Natural killer cell (primary cell): Measurements from ENCODE around the gene MMP28. TPM values are rescaled to one million over a fixed set of nuclear protein-coding genes. Genes with fewer than 3 reads are reported as not detected.

Experiments used
- ATAC-seq, 3 donors: fragments of 150-1000 bp in 2 of 3; fragments of 200-7000 bp in 1 of 3; cut with Tn5 transposase; 1 replicate in 1 of 3; 2 replicates in 2 of 3; pipeline ENCODE4 v1.10.0; 2021; ENCODE audit warnings: mild to moderate bottlenecking in 2 of 3, moderate library complexity in 2 of 3
- DNase-seq, 2 donors: peaks; one replicate each; pipeline versions ENCODE4 v3.0.0 to v3.0.0-alpha.2; 2013 to 2021; ENCODE audit warnings: mixed read lengths in 1 of 2
- H3K27ac ChIP-seq: one replicate; pipeline ENCODE4 v1.5.1; 2013; ENCODE audit warnings: mild to moderate bottlenecking, low read length
- H3K27me3 ChIP-seq: one replicate; pipeline ENCODE4 v1.6.1; 2013; ENCODE audit warnings: low read length; ENCODE audit not compliant: control insufficient read depth, insufficient read depth
- H3K36me3 ChIP-seq: one replicate; pipeline ENCODE4 v1.6.1; 2013; ENCODE audit warnings: low read length; ENCODE audit not compliant: control insufficient read depth, insufficient read depth
- H3K4me1 ChIP-seq: one replicate; pipeline ENCODE4 v1.6.1; 2013; ENCODE audit warnings: low read length; ENCODE audit not compliant: control insufficient read depth, insufficient read depth
- H3K4me3 ChIP-seq: one replicate; pipeline ENCODE4 v1.5.1; 2013; ENCODE audit warnings: low read length
- H3K9me3 ChIP-seq: one replicate; pipeline ENCODE4 v1.6.1; 2013; ENCODE audit warnings: low read length; ENCODE audit not compliant: control insufficient read depth, insufficient read depth
- H3K27ac Mint-ChIP-seq, 2 donors: one replicate each; pipeline ENCODE4 v1.8.0; 2022; ENCODE audit warnings: mild to moderate bottlenecking in 2 of 2, mixed read lengths in 2 of 2, moderate library complexity in 1 of 2
- H3K27me3 Mint-ChIP-seq, 2 donors: one replicate each; pipeline ENCODE4 v1.8.0; 2022; ENCODE audit warnings: low read depth in 2 of 2, mixed read lengths in 2 of 2
- H3K36me3 Mint-ChIP-seq: one replicate; pipeline ENCODE4 v1.8.0; 2022; ENCODE audit warnings: mixed read lengths
- H3K4me1 Mint-ChIP-seq, 2 donors: one replicate each; pipeline ENCODE4 v1.8.0; 2022; ENCODE audit warnings: mixed read lengths in 2 of 2
- H3K4me3 Mint-ChIP-seq: one replicate; pipeline ENCODE4 v1.8.0; 2022; ENCODE audit warnings: mild to moderate bottlenecking, moderate library complexity, mixed read lengths
- H3K9me3 Mint-ChIP-seq, 2 donors: one replicate each; pipeline ENCODE4 v1.8.0; 2022; ENCODE audit warnings: mixed read lengths in 2 of 2
- WGBS: methylation state at CpG from one replicate; pipeline ENCODE4 v1.1.7; 2013; ENCODE audit warnings: missing lambda C conversion rate; ENCODE audit not compliant: insufficient coverage; 5-methylcytosine and 5-hydroxymethylcytosine counted together
- intact Hi-C: fragments of 100-400 bp; cut with micrococcal nuclease; formaldehyde crosslinking; loops from one replicate; pipeline ENCODE4 v1.14.2; 2022
- total RNA-seq, 4 donors: library from RNA; stranded (reverse); fragments of 120-200 nt in 1 of 4; gene quantifications; one replicate each; pipeline versions ENCODE4 v1.2.3 to v1.2.4, GENCODE V29; 2013 to 2022
- TF ChIP-seq, protein P1 (sequence below): fragments of 200-600 bp; IDR thresholded peaks from one replicate; pipeline ENCODE4 v1.8.0; 2022; ENCODE audit warnings: antibody characterized with exemption

MMP28 gene
- total RNA-seq, 3 donors from 2014 or later (not counting 1 experiment from before 2014, with no cell fraction given) = 1.1 TPM; not detected in 2

- 69% methylated on average over 6 of the region's 6 CpGs for WGBS
- Mint-ChIP-seq H3K27ac (no peak overlapping the region), H3K4me1 (peaks cover 0 to 4% of the 10 kb centered on the region in 2 donors), H3K9me3 (no peaks in the 10 kb centered on the region), H3K4me3 (no peak overlapping the region), H3K27me3 (peaks cover 35 to 42% of the 10 kb centered on the region in 2 donors), H3K36me3 (no peaks in the 10 kb centered on the region)
- Histone ChIP-seq H3K4me1 (peaks cover 6% of the 10 kb centered on the region), H3K36me3 (no peaks in the 10 kb centered on the region), H3K4me3 (no peak overlapping the region), H3K9me3 (no peaks in the 10 kb centered on the region), H3K27ac (no peak overlapping the region), H3K27me3 (peaks cover 14% of the 10 kb centered on the region)
- DNase-seq (no peak), ATAC-seq (no peak)
- intact Hi-C loops = no loop called here
- TF ChIP-seq, protein P1, sequence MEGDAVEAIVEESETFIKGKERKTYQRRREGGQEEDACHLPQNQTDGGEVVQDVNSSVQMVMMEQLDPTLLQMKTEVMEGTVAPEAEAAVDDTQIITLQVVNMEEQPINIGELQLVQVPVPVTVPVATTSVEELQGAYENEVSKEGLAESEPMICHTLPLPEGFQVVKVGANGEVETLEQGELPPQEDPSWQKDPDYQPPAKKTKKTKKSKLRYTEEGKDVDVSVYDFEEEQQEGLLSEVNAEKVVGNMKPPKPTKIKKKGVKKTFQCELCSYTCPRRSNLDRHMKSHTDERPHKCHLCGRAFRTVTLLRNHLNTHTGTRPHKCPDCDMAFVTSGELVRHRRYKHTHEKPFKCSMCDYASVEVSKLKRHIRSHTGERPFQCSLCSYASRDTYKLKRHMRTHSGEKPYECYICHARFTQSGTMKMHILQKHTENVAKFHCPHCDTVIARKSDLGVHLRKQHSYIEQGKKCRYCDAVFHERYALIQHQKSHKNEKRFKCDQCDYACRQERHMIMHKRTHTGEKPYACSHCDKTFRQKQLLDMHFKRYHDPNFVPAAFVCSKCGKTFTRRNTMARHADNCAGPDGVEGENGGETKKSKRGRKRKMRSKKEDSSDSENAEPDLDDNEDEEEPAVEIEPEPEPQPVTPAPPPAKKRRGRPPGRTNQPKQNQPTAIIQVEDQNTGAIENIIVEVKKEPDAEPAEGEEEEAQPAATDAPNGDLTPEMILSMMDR = no peak
Observed at GRCh38 chr17:35748979-35749378, 46.5 kb downstream of the MMP28 start.

DNA sequence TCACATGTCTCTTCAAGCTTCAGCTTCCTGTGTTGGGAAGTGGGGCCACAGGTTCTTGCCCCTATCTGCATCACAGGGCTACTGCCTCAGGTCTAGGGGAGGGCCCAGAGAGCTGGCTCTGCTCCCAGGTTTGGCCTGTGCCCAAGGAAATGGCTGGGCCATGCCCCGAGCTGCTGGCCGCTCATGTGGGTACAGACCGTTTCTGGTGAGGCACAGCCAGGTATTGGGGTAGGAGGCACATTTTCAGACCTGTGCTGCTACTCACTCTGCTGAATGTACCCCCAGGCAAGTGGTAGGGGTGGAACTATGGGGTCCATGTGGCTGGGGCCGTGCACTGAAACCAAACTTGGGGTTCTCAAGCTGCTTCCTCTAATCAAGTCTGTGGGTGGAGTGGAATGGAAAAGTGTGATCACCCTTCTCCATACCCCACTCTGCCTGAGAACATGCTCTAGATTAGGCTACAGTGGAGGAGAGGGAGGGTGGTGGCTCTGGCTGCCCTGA is 47.0 kb downstream of the MMP28 start:
- no peak overlapping the region for H3K27ac Mint-ChIP-seq
- Histone ChIP-seq H3K36me3 (no peaks in the 10 kb centered on the region), H3K27ac (no peak overlapping the region), H3K4me3 (no peak overlapping the region), H3K27me3 (peaks cover 14% of the 10 kb centered on the region), H3K4me1 (peaks cover 6% of the 10 kb centered on the region), H3K9me3 (no peaks in the 10 kb centered on the region)
- DNase-seq = no peak
- H3K4me3 Mint-ChIP-seq = no peak overlapping the region
- 36% methylated on average over 4 of the region's 4 CpGs for WGBS
- no peaks in the 10 kb centered on the region for H3K9me3 Mint-ChIP-seq
- intact Hi-C loops = no loop called here
- peaks cover 41 to 47% of the 10 kb centered on the region in 2 donors for H3K27me3 Mint-ChIP-seq
- TF ChIP-seq, protein P1 = no peak
- no peak for ATAC-seq
- no peaks in the 10 kb centered on the region for H3K36me3 Mint-ChIP-seq
- H3K4me1 Mint-ChIP-seq = peaks cover 0 to 4% of the 10 kb centered on the region in 2 donors

DNA sequence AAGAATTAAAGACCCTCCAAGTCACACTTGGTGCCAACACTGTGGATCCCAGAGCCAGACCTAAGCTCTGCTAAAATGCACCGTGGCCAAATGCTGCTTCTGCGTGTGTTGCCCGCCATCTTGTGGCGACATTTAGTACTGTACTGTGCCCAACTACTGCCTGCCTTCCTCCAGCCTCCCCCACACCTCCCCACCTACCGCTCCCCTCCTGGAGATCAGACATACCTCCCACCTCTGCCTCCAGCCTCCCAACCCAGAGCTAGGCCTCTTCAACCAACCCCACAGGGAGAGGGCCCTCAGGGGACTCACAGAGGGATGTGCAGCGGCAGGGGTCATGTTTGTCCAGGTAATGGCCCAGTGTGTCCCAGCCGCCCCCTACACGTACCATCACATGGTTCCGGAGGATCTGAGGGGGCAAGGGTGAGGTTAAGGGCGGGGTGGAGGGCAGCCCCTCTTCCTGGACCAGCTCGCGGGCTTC is 47.9 kb downstream of the MMP28 start:
- peaks cover 17% of the 10 kb centered on the region for H3K27me3 ChIP-seq
- H3K4me1 Mint-ChIP-seq = peaks cover 0 to 4% of the 10 kb centered on the region in 2 donors

More for the DNA sequence above, 47.9 kb downstream of the MMP28 start:
- TF ChIP-seq, protein P1 = peak; percentile 91
- no peak overlapping the region for H3K27ac ChIP-seq
- H3K4me3 Mint-ChIP-seq = no peak overlapping the region
- ATAC-seq (peak; percentile 88 to 99 (median 99)), DNase-seq (peak; percentile 76 to 91)
- no peaks in the 10 kb centered on the region for H3K9me3 ChIP-seq
- no peaks in the 10 kb centered on the region for H3K36me3 ChIP-seq
- H3K27ac Mint-ChIP-seq = no peak overlapping the region
- H3K27me3 Mint-ChIP-seq = peaks cover 42 to 43% of the 10 kb centered on the region in 2 donors
- H3K36me3 Mint-ChIP-seq = no peaks in the 10 kb centered on the region
- H3K4me1 ChIP-seq = peaks cover 6% of the 10 kb centered on the region
- no peak overlapping the region for H3K4me3 ChIP-seq
- H3K9me3 Mint-ChIP-seq = no peaks in the 10 kb centered on the region
- intact Hi-C loops = loop anchor here (1.0 to 2.0 kb wide), 3 partner anchors 134 to 1205 kb away; no protein-coding TSS in a partner anchor
- 42% methylated on average over 11 of the region's 12 CpGs for WGBS
